NCI-H748 treated with DMSO at 0.1 percent for 48 hours (cell line): ENCODE data around the gene MAPRE3.

Experiments used
- DNase-seq: peaks from one replicate; lab custom pipeline; 2025; lab: John Stamatoyannopoulos, UW

The MAPRE3 gene

DNA sequence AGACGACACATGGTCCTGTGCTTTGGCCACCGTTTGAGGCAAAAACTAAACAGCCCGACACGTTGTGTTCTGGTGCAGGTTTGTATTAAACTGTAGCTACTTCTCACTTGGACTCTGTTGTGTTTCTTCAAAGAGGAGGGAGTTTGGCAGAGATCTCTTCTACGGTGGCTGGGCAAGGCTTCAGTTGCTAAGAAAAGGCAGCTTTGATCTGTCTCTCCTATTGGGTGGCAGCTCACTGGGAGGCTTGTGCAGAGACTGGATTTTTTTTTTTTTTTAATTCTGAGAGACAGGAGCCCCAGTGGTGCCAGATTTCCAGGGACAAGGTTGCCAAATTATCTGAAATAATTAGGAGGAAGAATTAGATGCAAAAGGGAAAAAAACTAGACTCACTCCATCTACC, 20.2 kb upstream of the MAPRE3 start:
- DNase-seq = no peak

DNA sequence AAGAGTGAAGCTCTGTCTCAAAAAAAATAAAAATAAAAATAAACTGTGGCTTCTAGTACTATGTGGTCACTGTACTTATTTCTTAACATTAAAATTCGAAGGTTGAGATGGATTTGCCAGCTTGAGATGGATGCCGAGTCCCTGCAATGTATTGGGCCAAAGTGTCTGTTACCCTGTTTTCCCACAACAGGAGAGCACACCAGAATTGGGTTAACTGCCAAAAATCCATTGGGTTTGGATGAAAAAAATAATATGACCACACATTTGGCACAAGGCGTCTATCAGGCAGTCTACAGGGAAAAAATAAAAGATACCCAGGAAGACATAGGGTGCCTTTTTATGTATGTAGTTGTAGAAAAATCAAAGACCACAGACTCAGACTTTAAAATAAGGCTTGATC, 19.2 kb upstream of the MAPRE3 start:
- DNase-seq = no peak

DNA sequence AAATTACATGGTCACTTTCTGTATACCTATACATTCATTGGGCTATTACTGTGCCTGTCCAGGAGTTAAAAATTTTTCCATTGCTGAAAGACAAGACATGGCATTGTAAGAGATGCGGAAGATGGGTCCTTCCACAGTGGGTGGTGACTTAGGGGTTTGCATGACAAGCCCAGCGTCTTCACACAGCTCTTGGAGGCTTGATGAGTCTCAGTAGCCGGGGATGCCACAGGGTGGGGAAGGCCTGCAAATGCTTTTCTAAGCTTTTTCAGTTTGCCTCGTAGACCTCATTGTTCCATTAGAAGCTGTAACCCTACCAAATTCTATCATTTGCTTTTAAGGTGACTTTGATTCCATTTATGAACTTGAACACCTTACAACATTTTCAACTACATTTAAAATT, 18.1 kb upstream of the MAPRE3 start:
- DNase-seq = no peak

DNA sequence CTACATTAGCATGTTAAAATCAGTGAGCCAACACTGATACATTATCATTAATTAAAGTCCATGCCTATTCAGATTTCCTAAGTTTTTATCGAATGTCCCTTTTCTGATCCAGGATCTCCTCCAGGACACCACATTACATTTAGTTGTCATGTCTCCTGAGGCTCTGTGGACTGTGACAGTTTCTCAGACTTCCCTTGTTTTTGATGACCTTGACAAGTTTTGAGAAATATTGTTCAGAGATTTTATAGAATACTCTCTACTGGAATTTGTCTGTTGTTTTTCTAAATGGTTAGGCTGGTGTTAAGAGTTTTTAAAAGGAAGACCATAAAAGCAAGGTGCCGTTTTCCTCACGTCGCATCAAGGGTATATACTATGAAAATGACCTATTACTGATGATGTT, 16.3 kb upstream of the MAPRE3 start:
- no peak for DNase-seq

DNA sequence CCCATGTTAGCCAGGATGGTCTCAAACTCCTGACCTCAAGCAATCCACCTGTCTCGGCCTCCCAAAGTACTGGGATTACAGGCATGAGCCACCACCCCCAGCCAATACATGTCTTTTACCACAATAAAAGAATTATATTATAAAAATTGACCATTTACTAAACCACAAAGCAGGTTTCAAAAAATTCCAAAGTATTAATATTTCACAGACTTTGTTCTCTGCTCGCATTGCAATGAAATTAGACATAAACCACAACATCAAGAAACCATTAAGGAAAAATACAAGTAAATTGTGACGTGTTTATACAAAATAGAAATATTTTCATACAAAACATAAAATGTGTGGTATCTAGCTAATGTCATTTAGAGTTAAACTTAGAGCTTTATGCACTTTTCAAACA, 13.4 kb upstream of the MAPRE3 start:
- no peak for DNase-seq

DNA sequence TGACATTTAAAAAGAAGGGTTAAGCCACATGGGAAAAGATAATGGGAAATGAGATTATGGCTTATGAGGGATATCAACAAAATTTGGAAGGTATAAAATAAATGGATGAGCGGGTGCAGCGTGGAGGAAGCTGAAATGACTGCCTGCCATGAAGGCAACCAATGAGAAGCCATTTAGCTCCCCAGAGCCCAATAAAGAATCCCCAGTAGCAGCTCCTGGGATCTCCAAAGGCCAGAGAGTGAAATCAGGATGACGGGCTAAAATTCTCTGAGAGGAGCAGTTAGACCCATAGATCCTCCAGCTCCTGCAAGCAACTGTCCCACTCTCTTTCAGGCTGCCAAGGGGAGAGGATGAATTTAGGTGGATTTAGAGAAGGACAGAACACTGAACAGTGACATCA, 12.9 kb upstream of the MAPRE3 start:
- no peak for DNase-seq

DNA sequence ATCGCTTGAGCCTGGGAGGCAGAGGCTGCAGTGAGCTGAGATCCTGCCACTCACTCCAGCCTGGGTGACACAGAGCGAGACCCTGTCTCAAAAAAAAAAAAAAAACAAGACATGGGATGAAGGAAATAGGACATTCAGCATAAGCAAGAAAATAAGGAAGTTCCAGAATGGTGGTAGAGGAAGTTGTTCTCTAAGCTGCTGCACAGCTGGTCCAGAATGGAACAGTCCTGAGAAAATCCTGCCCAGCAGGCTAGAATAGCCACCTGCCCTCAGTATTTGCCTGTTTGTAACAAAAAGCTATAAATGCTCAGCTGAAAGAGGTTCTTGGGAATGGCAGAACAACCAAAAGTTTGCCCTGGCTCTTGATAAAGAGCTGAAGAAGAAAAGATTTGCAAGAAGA, 11.1 kb upstream of the MAPRE3 start:
- DNase-seq = no peak

DNA sequence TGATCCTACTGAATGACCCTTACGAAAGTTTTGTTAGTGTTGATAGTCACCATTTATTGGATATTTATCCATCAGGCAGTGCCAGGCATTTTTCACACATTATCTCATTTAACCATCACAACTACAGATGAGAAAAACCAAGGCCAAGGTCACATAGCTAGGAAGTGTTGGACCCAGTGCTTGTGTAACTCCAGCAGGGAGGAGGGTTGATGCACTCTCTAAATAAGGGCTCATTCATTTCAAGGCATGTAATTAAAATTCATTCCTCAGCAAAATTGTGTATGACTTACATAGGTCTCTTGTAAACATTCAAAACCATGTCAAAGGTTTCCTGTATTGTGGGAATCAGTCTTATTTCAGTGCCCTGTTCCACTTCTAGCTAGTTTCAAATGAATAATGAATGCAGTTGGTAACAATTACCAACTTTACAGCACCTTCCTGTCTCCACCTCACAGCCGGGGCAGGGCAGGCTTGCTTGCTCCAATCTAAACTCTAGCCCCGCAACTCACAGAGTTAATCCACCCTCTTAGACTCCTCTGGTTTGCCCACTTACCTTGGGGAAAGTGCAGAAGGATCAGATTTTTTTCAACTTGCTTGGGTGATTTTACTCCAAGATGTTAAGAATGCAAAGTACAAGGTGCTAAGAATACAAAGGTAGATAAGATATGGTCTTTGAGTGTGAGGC, 5.8 kb upstream of the MAPRE3 start:
- no peak for DNase-seq

DNA sequence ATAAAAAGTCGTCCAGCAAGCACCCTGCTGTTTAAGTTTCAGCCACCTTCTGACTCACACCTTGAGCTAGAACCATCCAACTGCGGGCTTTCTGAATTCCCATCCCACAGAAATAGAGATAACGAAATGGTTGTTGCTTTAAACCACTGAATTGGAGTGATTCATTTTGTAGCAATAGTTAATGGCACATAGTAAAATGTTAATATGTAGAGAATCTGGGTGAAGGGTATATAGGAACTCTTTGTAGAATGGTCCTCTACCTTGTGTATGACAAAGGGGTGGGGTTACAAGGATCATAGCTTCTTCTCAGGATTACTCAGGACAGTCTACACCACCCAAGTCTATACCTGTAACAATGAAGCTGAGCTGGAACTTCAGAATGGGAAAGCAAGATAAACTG, 2.4 kb upstream of the MAPRE3 start:
- DNase-seq = no peak

DNA sequence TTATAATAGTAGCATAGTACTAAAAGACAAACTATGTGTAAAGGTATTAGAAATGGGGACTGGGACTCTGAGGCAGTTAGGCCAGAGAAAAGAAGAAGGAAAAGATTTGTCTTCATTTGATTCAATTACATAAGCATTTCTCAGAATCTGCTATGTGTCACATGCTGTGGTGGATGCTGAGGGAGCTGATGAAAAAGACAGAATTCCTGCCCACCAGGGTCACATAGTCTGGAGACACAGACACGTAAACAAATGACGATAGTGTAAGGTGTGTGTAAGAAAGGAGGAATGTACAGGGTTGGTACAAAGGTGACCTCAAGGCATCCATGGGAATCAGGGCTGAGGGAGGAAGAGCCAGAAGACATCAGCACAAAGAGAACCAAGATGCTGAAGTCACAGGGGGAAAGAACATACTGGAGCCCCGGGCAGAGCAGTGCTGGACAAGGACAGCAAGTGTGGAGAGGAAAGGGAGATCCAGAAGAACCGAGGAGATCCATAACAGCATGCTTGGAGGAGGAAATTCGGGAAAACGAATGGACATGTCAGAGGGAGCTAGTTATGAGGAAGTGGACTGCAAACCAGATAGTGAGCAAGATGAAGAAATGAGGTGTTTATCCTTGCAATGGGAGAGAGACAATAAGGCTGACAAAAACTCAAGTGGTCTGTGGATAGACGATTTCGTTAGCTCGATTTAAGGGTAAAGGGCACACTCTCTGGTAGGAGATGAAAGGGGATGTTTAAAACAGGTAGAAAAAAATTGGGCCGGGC, 1.2 kb upstream of the MAPRE3 start:
- DNase-seq = no peak

DNA sequence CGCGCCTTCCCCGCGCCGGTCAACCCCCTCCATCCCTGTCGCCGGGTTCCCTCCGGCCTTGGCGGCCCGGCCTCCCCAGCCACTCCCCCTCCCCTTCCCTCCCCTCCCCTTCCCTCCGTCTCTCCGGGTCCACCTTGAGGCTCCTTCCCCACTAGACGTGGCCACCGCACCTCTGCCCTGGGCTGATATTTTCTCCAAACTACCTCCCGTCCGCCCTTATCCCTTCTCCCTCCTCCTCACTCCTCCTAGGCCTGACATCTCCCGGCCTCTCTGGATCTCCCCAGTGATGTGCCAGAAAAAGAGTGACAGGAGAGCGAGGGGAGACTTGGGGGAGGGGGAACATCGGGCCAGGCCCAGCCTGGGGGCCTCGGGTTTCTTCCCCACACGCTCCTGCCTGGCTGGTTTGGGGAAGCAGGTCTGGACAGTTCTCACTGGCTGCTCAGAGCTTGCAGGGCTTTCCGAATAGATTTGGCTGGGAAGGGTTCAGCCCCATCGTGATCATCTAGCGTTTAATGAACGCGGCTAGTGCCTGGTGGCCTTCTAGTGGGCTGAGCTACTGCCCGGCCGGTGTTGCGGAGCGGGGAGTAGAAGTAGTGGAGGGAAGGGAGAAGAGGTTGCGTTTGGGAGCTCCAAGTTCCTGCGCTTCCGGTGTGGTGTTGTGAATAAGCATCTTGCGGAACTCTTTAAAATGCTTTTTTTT, 641 bp downstream of the MAPRE3 start:
- DNase-seq = peak; percentile 7

DNA sequence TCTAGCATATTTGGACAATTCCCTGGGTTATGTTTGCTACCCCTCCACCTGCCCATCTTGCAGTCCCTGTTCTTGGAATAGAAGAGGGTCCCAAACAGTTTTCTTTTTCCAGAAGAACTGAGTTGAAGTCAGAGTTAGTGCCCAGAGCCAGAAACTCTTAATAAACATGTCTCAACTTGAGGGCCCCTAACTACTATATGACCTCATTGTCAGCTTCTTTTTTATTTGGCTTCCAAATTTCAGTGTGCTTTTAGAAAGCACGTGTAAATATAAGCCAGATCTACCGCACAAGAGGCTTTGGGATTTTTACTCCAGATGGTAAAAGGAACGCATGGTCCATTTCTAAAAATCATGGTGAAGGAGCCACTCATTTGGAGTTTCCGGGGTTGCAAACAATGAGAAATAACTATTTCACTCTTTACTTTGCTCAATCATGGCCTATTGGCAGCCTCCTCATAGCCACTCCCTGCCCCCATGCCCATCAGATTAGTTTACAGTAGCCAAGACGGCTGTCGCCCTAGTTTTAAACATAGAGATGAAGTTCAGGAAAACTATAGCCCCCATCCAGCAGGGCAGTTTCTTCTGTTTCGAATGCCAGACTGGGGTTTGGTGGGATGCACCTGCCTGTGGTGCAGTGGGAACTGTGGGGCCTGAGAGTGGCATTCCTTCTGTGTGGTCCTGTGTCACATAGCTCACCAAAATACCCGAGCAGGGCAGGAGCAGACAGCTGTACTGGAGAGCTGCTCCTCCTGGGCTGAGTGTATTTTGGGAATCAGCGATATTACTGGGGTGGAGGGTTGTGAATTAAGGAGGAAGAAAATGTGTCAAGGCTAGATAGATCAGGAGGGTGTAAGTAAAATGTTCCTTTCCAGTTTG, 1.7 kb downstream of the MAPRE3 start:
- DNase-seq = no peak

DNA sequence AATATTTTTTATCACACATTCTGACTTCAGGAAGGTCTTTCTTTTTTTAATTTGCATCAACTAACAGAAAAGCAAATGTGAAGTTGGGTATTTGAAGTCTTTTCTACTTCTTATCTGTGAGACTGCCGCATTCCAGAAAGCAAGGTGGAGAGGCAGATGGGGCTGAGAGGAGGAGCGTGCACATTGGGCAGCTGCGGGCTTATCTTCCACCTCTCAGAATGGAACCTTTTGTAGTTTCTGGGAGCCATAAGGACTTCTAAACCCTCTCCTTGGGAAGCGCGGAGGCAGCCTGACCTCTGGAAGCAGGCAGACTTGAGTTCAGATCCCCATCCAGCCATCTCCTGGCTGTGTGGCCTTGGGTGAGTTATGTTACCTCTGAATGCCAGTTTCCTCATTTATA, 3.9 kb downstream of the MAPRE3 start:
- DNase-seq = no peak

DNA sequence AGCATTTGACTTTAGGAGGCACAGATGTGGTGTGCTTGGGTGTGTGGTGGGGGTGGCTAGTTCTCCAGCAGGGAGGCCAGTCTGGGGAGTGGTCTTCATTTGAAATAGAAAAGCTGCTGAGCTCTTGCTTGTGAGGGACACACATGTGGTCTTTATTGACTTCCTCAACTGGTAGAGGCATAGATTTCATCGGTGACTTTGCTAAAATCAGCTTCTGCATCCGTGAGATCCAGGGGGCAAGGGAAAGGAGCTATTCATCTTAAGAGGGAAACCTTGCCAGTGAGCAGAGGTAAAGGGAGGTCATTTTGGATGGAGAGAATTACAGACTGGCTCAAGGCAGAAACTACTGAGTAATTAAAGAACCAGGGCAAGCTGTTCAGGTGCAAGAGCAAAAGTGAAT, 4.7 kb downstream of the MAPRE3 start:
- DNase-seq = no peak

DNA sequence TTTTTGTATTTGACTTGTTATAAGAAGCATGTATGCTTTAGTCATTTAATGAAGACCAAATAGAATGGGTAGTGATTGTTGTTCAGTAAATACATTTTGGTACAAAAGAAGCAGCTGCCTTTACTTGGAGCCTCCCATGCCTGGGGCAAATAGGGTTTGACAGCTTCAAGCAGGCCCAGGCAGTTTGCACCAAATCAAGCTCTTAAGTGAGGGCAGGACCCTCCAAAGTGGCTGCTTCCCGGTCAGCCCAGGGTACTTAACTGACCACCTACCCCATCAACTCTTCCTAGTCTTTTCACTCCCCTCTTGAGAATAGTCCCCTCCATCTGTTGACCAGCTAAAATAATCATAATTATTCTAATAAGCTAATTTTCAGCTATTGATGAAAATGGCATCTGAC, 5.2 kb downstream of the MAPRE3 start:
- no peak for DNase-seq

DNA sequence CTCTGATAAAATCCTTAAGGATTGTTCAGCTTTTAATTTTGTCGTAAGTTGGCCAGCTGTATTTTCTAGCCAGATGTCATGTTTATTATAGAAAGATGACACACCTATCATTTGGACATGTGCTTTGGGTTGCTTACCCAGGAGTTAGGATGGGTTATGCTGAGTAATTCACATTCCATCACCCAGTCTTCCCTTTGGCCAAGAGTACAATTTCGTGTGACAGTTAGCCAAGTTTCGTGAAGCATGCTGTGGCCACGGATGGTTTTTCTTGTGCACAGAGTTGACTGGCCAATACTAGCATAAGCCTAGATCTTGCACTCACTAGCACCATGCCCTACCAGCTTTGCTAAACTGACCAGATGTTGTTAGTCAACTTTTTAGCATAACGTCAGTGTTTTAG, 5.8 kb downstream of the MAPRE3 start:
- DNase-seq = no peak

DNA sequence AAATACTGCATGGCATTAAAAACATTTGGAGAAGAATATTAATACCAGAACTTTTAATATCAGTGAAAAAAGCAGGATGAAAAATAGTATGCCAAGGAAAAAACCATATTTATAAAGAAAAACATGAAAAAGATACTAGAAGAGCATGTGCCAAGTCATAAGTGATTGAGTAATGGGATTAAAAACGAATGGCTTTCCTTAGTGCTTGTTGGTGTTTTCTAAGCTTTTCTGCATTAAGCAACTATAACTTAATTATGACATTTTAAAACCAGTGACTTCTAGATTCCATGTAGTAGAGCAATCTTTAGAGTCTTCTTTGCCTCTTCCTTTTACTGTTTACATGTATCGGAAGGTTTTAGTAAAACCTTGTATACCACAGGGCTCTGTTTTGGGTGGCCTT, 6.6 kb downstream of the MAPRE3 start:
- DNase-seq = no peak

DNA sequence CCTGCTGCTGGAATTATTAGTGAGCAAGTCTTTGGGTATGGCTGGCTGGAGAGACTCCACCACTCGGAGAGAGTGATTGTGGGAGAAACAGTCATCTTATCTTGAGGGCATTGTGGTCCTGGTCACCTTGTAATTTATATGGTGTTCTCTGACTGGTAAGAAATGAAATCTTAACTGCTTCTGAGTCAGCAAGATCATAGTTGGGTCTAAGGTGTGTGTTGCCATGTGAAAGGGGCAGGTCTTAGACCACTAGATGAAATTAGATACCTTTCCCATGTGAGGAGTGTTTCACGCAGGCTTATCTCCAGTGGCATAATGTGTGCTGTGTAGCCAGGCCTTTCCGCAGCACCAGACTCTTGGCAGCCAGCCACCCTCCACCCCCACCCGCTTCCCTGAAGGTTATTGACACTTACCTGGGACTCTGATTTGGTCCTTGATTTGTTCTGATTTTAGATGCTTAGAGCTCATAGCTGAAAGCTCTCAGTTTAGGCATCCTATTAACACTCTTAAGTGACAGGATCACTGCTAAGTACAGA, 7.7 kb downstream of the MAPRE3 start:
- DNase-seq = peak; percentile 3

DNA sequence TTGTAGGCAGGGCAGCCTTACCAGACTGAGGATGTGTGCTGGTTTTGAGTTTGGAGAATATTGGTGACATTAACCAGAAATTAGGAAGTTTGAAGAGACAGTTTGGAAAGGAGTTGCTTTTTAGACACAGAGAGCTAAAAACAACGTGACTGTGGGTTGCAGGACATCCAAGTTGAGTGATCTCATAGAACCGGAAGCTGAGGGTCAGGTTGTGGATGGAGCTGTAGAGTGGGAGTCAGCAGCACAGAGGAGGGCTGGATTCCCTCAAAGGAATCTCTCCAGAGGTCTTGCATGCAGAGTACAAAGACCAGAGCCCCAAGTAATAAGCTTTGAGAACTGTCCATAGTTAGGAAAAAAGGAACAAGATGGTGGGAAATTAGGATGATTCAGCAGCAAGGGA, 9.3 kb downstream of the MAPRE3 start:
- no peak for DNase-seq

DNA sequence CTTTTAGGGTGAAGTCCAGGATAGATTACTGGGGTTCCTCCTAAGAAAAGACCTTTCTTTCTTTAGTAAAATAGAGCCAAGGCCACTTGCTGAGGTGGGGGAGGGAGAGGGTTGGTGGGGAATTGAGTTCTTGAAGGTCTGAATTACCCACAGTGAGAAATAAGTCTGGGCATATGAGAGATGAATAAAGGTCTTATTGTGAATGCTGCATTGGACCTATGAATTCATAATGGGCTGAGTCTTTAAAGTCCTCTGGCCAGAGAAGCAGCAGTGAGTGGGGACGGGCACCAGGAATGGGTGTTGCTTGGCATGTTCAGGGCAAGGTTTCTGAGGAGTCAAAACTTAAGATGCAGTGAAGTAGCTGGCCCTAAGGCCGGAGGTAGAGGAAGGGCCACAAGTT, 10.5 kb downstream of the MAPRE3 start:
- DNase-seq = no peak

DNA sequence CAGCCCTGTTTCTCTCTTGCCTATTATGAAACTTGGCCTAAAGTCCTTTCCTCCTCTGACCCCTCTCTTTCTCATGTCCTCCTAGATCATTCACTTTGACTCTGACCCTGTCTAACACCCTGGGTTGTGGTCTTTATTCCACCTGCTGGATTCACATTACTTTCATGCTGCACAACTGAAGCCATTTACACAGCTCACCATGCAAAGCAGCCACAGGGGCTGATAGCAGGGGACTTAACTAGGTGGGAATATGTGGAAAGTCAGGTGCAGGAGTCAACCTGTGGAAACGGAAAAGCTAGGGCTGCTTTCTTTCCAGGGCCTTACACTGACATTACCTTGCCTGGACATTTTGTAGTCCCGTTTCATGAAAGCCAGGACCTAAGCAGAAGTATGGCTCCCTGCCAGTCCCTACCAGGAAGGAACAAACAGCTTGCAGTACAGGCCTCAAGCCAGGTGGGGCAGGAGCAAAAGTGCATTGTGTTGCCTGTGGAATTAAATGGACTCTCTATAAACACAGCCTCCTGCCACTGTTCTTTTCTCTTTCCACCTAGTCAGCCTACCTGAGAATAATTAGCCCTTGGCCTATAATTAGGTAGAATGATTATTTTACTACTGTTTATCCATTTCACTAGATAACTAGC, 11.8 kb downstream of the MAPRE3 start:
- peak; percentile 93 for DNase-seq

DNA sequence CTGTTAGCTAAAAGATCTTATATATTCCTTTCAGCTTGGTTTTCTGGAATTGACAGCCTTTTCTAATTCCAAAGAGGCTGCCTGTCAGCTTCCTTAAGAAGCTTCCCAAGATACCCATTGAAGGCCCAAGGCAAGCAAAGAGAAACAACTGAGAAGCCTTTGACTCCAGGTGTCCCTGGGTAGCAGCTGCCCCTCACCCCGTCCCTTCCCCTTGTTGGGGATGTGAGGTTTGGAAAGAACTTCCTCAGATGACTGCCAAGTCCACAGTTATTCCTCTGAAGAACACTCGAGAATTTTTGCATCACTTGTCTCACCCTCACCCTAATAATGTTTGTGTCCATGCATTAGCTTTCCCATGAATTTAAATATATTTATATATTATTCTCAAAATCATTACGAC, 13.3 kb downstream of the MAPRE3 start:
- DNase-seq = no peak
